GM21717 (cell line): Measurements from ENCODE around the gene EVI5.

ENCODE experiments used
- ATAC-seq: cut with Tn5 transposase; IDR thresholded peaks from one replicate; pipeline ENCODE4 v1.9.1; 2021; ENCODE audit warnings: mild to moderate bottlenecking, moderate library complexity; ENCODE audit not compliant: unreplicated experiment

The EVI5 gene

GRCh38 chr1:92784639-92785500 is at the start of gene EVI5:
EVI5 (minus strand) TSS chr1:92785108; CDS start chr1:92736546, 48,562 bp downstream.
- ATAC-seq = peak; percentile 95

GRCh38 chr1:92834617-92835016 is 49.7 kb upstream of the EVI5 start:
- ATAC-seq = no peak

- no peak for ATAC-seq
These were observed 48.9 kb upstream of the EVI5 start for GRCh38 chr1:92833840-92834239.

GRCh38 chr1:92832537-92833114 is 47.7 kb upstream of the EVI5 start:
- no peak for ATAC-seq

- peak; percentile 85 for ATAC-seq
These were observed 47.0 kb upstream of the EVI5 start, which contains the start of gene RPL5 for GRCh38 chr1:92831762-92832536. RPL5 (plus strand) TSS chr1:92832040; CDS start chr1:92832115, 75 bp downstream.

GRCh38 chr1:92831368-92831761 is 46.5 kb upstream of the EVI5 start:
- no peak for ATAC-seq

GRCh38 chr1:92826792-92827191 is 41.9 kb upstream of the EVI5 start:
- no peak for ATAC-seq

- ATAC-seq = no peak
These were observed 38.0 kb upstream of the EVI5 start for GRCh38 chr1:92822879-92823278.

- no peak for ATAC-seq
These were observed 35.6 kb upstream of the EVI5 start for GRCh38 chr1:92820551-92820950.

GRCh38 chr1:92820024-92820423 is 35.1 kb upstream of the EVI5 start:
- ATAC-seq = no peak

- ATAC-seq = peak; percentile 63
These were observed 33.3 kb upstream of the EVI5 start for GRCh38 chr1:92817986-92818764.

- ATAC-seq = no peak
These were observed 32.3 kb upstream of the EVI5 start for GRCh38 chr1:92817137-92817697.

- no peak for ATAC-seq
These were observed 31.8 kb upstream of the EVI5 start for GRCh38 chr1:92816732-92817131.

GRCh38 chr1:92808381-92808780 is 23.5 kb upstream of the EVI5 start:
- no peak for ATAC-seq

- no peak for ATAC-seq
These were observed 20.3 kb upstream of the EVI5 start for GRCh38 chr1:92805216-92805615.

- no peak for ATAC-seq
These were observed 19.9 kb upstream of the EVI5 start for GRCh38 chr1:92804721-92805201.

- ATAC-seq = no peak
These were observed 18.4 kb upstream of the EVI5 start for GRCh38 chr1:92803140-92803887.

GRCh38 chr1:92797961-92798360 is 13.1 kb upstream of the EVI5 start:
- ATAC-seq = no peak

GRCh38 chr1:92797297-92797696 is 12.4 kb upstream of the EVI5 start:
- ATAC-seq = no peak

- no peak for ATAC-seq
These were observed 10.3 kb upstream of the EVI5 start for GRCh38 chr1:92795166-92795565.
